Activated T-cell treated with anti-CD3 and anti-CD28 coated beads for 48 hours (primary cell): ENCODE data around the gene EIF4A3.

Experiments
- DNase-seq: peaks from one replicate; pipeline ENCODE4 v3.0.0-alpha.2; 2020; ENCODE audit warnings: low read depth

Gene EIF4A3

GRCh38 chr17:80133626-80133970 lies 13.3 kb downstream of the EIF4A3 start:
- no peak for DNase-seq

DNA sequence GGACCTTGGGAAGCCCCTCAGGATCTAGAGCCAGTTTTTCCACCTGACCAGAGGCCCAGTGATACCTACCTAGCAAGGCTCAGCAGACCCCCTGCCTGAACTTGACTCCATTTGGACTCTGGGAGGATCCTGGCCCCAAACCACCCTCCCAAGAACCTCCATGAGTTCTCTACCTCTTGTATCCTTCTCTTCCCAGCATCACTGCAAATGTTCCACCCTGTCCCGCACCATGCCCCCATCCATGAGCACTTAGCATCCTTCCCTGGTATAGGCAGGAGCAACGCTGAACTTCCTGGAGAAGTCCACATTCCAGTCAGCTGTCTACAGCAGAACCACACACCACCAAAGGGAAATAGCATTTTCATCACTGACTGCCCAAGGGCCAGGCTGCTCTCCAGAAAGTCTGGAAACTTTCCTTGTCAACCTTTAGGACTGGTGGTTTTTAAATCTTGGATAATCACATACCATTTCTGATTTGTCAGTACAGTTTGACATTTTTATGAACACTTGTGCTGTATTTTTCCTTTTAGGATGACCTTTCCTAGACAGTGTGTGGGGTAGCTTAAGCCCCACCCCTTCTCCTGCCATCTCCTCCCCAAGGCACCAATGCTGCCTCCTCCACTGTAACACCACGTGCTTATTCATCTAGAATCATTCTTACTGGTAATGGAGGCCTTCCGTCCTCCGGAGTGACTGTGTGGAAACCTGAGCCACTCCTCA lies 13.9 kb downstream of the EIF4A3 start:
- DNase-seq = no peak

- DNase-seq = no peak
Observed at GRCh38 chr17:80130992-80131391, 15.9 kb downstream of the EIF4A3 start.

GRCh38 chr17:80129006-80129565 lies 17.8 kb downstream of the EIF4A3 start:
- DNase-seq = no peak

DNA sequence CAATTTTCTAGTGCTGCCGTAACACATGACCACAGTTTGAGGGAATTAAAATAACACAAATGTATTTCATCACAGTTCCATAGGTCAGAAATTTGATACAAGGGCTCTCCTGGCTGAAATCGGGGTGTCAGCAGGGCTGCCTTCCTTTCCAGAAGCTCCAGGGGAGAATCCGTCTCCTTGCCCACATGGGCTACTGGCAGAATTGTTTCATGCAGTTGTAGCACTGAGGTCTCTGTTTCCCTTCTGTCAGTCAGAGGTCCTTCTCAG lies 20.5 kb downstream of the EIF4A3 start:
- DNase-seq = no peak

- no peak for DNase-seq
Observed at GRCh38 chr17:80125656-80126448, 21.1 kb downstream of the EIF4A3 start.

GRCh38 chr17:80124351-80124981 lies 22.5 kb downstream of the EIF4A3 start:
- no peak for DNase-seq

DNA sequence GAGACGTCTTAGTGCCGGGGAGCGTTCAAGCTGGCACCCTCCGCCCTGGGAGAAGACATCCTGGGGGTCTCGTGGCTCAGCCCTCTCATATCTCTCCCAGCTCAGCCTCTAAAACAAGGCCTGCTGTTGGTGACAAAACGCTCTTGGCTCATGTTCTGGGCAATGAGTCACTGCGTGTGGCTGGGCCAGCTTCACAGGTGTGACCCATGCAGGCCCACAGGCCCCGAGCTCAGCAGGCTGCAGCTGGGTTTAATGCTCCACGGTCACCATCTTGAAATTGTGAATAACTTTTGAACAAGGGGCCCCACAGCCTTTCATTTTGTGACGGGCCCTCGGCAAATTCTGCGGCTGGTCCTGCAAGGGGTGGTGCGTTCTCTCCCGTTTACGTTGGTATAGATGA lies 23.1 kb downstream of the EIF4A3 start:
- no peak for DNase-seq

DNA sequence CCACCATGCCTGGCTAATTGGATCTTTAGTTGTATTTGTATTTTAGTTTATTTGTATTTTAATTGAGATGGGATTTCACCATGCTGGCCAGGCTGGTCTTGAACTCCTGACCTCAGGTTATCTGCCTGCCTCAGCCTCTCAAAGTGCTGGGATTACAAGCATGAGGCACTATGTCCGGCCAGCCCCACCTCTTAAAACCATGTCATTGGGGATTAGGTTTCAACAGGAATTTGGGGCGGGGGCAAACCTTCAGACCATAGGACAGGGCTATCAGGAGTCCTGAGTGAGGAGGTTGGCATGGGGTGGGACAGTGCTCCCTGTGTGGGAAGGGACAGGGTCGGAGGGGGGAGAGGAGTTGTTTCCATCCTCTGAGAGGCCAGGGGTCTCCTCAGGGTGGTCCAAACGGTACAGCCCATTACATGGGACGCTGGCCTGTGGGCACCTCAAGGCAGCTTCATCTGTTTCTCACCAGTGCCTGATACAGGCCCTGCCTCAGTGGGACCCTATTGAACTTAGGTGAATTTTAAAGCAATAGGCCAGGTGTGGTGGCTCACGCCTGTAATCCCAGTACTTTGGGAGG lies 23.9 kb downstream of the EIF4A3 start:
- DNase-seq = no peak

GRCh38 chr17:80122026-80122575 lies 24.8 kb downstream of the EIF4A3 start:
- DNase-seq = no peak

DNA sequence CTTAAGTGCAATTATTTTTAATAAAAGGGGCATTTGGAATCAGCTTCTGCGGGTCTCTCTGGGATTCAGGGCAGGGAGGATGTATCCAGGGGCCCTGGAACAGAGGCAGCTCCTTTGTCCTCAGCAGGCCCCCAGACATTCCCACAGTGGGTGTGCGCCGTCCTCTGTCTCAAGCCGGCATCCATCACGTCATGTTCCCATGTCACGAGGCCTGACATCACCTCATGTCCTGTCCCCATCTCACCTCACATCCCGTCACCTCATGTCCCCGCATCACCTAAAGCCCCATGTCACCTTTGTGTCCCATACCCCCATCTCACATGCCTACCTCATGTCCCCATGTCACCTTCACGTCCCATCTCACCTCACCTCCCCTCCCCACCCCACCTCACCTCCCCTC lies 27.1 kb downstream of the EIF4A3 start:
- no peak for DNase-seq

DNA sequence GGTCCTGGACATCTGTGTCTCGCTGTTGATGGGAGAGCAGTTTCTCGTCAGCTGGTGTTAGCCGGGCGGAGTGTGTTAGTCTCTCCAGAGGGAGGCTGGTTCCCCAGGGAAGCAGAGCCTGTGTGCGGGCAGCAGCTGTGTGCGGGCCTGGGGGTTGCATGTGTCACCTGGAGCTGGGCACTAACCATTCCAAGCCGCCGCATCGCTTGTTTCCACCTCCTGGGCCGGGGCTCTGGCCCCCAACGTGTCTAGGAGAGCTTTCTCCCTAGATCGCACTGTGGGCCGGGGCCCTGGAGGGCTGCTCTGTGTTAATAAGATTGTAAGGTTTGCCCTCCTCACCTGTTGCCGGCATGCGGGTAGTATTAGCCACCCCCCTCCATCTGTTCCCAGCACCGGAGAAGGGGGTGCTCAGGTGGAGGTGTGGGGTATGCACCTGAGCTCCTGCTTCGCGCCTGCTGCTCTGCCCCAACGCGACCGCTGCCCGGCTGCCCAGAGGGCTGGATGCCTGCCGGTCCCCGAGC lies 27.6 kb downstream of the EIF4A3 start:
- no peak for DNase-seq

- DNase-seq = no peak
Observed at GRCh38 chr17:80118601-80119270, 28.2 kb downstream of the EIF4A3 start.

- DNase-seq = no peak
Observed at GRCh38 chr17:80117491-80118401, 29.2 kb downstream of the EIF4A3 start.

DNA sequence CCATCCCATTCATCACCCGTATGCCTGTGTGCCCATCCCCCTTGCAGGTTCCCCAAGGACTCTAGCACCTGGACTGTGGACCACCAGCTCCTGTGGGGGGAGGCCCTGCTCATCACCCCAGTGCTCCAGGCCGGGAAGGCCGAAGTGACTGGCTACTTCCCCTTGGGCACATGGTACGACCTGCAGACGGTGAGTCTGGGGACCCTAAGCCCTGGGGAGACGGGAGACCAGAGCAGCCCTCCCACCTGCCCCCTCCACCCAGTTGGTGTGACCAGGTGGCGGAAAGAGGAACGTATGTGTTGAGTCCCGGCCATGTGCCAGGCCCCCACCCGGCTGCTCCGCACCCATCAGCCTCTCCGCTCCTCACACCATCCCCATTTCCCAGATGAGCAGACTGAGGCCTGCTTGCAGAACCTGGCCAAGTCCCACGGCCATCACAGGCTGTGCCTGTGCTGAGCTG lies 30.0 kb downstream of the EIF4A3 start:
- DNase-seq = no peak

- DNase-seq = no peak
Observed at GRCh38 chr17:80116276-80116920, 30.5 kb downstream of the EIF4A3 start.

- DNase-seq = no peak
Observed at GRCh38 chr17:80115159-80115558, 31.8 kb downstream of the EIF4A3 start.

GRCh38 chr17:80114758-80115157 lies 32.2 kb downstream of the EIF4A3 start:
- no peak for DNase-seq

- no peak for DNase-seq
Observed at GRCh38 chr17:80113033-80113484, 33.9 kb downstream of the EIF4A3 start.
